PC-9 (cell line): ENCODE data around the gene FHIP1A. TPM values are rescaled to one million over a fixed set of nuclear protein-coding genes. Genes with fewer than 3 reads are reported as not detected.

Source experiments
- BruUV-seq: library from RNA; stranded (reverse); fragments of 400-500 nt; replicated peaks from 2 replicates; lab custom pipeline; 2021; lab: Mats Ljungman, UMichigan
- CTCF ChIA-PET: fragments of 300-600 bp; sonication (Branson Sonifier 250); formaldehyde crosslinking; loops from one replicate; lab custom pipeline; 2022; ENCODE audit warnings: antibody characterized with exemption; lab: Charles Lee
- POLR2A ChIA-PET: fragments of 300-600 bp; sonication (Branson Sonifier 250); formaldehyde crosslinking; loops from one replicate; lab custom pipeline; 2022; ENCODE audit warnings: antibody characterized with exemption; ENCODE audit not compliant: unreplicated experiment; lab: Charles Lee
- DNase-seq, 2 experiments: peaks; one replicate each; pipeline versions ENCODE4 v3.0.0 to v3.0.0-alpha.2; 2015 to 2022; ENCODE audit warnings: mixed read lengths in 1 of 2
- H2AFZ ChIP-seq: fragments of 200-600 bp; sonication (generic); 2 replicates; pipeline ENCODE4 v1.8.1; 2017; ENCODE audit warnings: antibody characterized with exemption
- H3F3A ChIP-seq: fragments of 200-600 bp; sonication (generic); 2 replicates; pipeline ENCODE4 v1.8.1; 2017; ENCODE audit warnings: antibody characterized with exemption, mild to moderate bottlenecking, low read depth; ENCODE audit not compliant: insufficient read depth
- H3K27ac ChIP-seq: fragments of 200-600 bp; sonication (generic); 2 replicates; pipeline ENCODE4 v1.6.1; 2016; ENCODE audit warnings: mixed run types
- H3K27me3 ChIP-seq: fragments of 200-600 bp; sonication (generic); 2 replicates; pipeline ENCODE4 v1.6.1; 2016; ENCODE audit warnings: low read depth, mixed run types; ENCODE audit not compliant: insufficient read depth
- H3K36me3 ChIP-seq: fragments of 200-600 bp; sonication (generic); 2 replicates; pipeline ENCODE4 v1.6.1; 2016; ENCODE audit warnings: low read depth, mixed run types
- H3K4me1 ChIP-seq: fragments of 200-600 bp; sonication (generic); replicated peaks from 2 replicates; pipeline ENCODE4 v1.6.1; 2016; ENCODE audit warnings: mixed run types; ENCODE audit not compliant: insufficient read depth
- H3K4me2 ChIP-seq: fragments of 200-600 bp; sonication (generic); 2 replicates; pipeline ENCODE4 v1.6.1; 2017; ENCODE audit warnings: mixed run types
- H3K4me3 ChIP-seq: fragments of 200-600 bp; sonication (generic); 2 replicates; pipeline ENCODE4 v1.6.1; 2016; ENCODE audit warnings: mixed run types
- H3K79me2 ChIP-seq: fragments of 200-600 bp; sonication (generic); 2 replicates; pipeline ENCODE4 v1.6.1; 2017; ENCODE audit warnings: low read depth, mixed run types
- H3K9me2 ChIP-seq: fragments of 200-600 bp; sonication (generic); 2 replicates; pipeline ENCODE4 v1.8.1; 2017; ENCODE audit warnings: mild to moderate bottlenecking; ENCODE audit not compliant: insufficient read depth
- H3K9me3 ChIP-seq: fragments of 200-600 bp; sonication (generic); 2 replicates; pipeline ENCODE4 v1.8.1; 2016; ENCODE audit warnings: low read depth; ENCODE audit not compliant: insufficient read depth
- H4K20me1 ChIP-seq: fragments of 200-600 bp; sonication (generic); 2 replicates; pipeline ENCODE4 v1.8.1; 2017; ENCODE audit not compliant: insufficient read depth
- EZH2 ChIP-seq: fragments of 200-600 bp; sonication (generic); IDR thresholded peaks from 2 replicates; pipeline ENCODE4 v1.8.0; 2017; ENCODE audit warnings: antibody characterized with exemption, low read depth
- intact Hi-C: fragments of 100-400 bp; cut with micrococcal nuclease; formaldehyde crosslinking; loops from one replicate; pipeline ENCODE4 v1.10.0; 2022; ENCODE audit not compliant: unreplicated experiment
- total RNA-seq: library from RNA; stranded (reverse); gene quantifications from 2 replicates; pipeline ENCODE4 v1.2.3, GENCODE V29; 2021
- TF ChIP-seq, protein P1 (sequence below): fragments of 200-600 bp; sonication (generic); conservative IDR thresholded peaks from 2 replicates; pipeline ENCODE4 v1.6.1; 2017; ENCODE audit warnings: mixed run types, antibody characterized with exemption, mild to moderate bottlenecking, moderate library complexity

FHIP1A gene
- total RNA-seq, 1 experiment from 2014 or later: 33.7 TPM

DNA sequence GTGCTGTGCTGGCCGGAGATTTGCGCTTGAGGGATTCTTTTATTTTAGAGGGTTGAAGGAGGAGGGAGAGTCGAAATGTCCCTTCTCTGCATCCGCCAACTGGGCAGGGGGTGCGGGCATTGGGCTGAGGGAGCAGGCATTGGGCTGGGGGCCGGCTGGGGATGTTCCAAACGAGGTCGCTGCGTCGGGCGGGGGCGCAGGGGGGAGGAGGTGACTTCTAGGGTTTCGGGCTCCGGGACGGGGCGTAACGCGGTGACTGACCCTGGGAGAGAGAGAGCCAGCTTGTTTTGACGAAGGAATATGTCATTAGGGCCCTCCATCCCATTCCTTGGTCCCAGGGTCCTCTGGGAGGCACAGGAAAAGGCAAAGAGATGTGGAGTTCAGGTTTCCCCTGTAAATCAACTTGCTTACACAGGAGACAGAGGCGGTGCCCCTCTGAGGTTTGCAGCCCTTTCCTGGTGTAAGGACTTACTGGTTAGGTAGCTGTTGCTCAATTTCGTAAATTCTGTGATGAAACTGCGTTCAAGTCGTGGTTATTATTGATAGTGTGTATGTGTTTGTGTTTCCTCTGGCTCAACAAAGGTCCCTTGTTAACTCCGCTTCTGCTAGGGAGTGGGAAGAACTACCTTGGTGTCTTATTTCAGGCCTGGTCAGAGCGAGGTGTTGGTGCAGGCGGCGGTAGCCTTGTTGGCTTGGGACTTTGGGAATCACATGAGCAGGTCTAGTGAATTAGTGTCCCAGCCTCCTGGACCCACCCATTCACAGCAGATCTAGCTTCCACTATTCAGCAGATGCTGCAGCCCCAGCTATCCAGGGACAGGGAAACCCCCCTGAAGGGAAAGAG is 716 bp downstream of the FHIP1A start:
- Histone ChIP-seq H3F3A (peaks cover 22% of the 10 kb centered on the region), H4K20me1 (no peaks in the 10 kb centered on the region), H3K4me2 (peak overlapping the region; percentile 79), H3K27me3 (no peaks in the 10 kb centered on the region), H3K36me3 (no peaks in the 10 kb centered on the region), H2AFZ (peak overlapping the region; percentile 86), H3K4me3 (peak overlapping the region; percentile 75), H3K9me2 (no peaks in the 10 kb centered on the region), H3K4me1 (peaks cover 25% of the 10 kb centered on the region), H3K79me2 (peaks cover 42% of the 10 kb centered on the region), H3K27ac (peak overlapping the region; percentile 88), H3K9me3 (no peaks in the 10 kb centered on the region)
- BruUV-seq: TSS peak; percentile 42
- TF ChIP-seq EZH2: no peak
- TF ChIP-seq, protein P1, sequence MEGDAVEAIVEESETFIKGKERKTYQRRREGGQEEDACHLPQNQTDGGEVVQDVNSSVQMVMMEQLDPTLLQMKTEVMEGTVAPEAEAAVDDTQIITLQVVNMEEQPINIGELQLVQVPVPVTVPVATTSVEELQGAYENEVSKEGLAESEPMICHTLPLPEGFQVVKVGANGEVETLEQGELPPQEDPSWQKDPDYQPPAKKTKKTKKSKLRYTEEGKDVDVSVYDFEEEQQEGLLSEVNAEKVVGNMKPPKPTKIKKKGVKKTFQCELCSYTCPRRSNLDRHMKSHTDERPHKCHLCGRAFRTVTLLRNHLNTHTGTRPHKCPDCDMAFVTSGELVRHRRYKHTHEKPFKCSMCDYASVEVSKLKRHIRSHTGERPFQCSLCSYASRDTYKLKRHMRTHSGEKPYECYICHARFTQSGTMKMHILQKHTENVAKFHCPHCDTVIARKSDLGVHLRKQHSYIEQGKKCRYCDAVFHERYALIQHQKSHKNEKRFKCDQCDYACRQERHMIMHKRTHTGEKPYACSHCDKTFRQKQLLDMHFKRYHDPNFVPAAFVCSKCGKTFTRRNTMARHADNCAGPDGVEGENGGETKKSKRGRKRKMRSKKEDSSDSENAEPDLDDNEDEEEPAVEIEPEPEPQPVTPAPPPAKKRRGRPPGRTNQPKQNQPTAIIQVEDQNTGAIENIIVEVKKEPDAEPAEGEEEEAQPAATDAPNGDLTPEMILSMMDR: no peak
- intact Hi-C loops: loop anchor here (1.0 to 2.0 kb wide), 3 partner anchors 49 to 195 kb away; partner anchors contain the start of gene SH3D19
- DNase-seq: peak; percentile 60 to 93
- CTCF ChIA-PET: no interaction called here
- POLR2A ChIA-PET: interaction anchor here (0.6 to 1.1 kb wide), 4 partner anchors 76 to 243 kb away, joined by 3 to 26 read pairs (median 4); no protein-coding TSS in a partner anchor

DNA sequence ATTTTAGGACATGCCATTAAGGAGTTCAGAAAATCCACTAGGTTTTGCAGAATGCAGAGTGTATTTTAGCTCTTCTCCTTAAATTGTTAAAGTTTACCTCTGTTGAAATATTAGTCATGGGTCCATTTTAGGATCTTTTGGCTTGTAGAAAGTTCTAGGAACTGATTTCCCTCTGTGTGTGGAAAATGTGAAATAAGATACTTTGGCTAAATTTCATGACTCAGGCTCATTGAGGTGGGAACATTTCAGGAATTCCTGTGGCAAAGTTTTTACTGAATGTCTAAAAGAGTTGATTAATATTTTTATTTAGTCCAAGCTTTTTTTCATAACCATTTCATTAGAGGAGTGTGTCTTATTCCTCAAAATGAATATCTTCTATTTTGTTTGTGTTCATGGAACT is 7.0 kb downstream of the FHIP1A start:
- Histone ChIP-seq H3K4me3 (no peak overlapping the region), H3K79me2 (peaks cover 76% of the 10 kb centered on the region), H3K27me3 (no peaks in the 10 kb centered on the region), H3K9me2 (no peaks in the 10 kb centered on the region), H3K4me2 (peak overlapping the region; percentile 53), H3K4me1 (peaks cover 52% of the 10 kb centered on the region), H3K36me3 (no peaks in the 10 kb centered on the region), H3F3A (peaks cover 22% of the 10 kb centered on the region), H4K20me1 (no peaks in the 10 kb centered on the region; the same call in 1 of the 2 replicates), H3K27ac (peak overlapping the region; percentile 71), H2AFZ (no peak overlapping the region), H3K9me3 (no peaks in the 10 kb centered on the region)
- intact Hi-C loops: loop anchor here (2.0 kb wide), 1 partner anchor 69 kb away; no protein-coding TSS in a partner anchor
- ChIA-PET POLR2A (interaction anchor here (0.5 to 0.7 kb wide), 4 partner anchors 69 to 913 kb away, joined by 3 to 31 read pairs (median 6); no protein-coding TSS in a partner anchor), CTCF (interaction anchor here (0.6 kb wide), 1 partner anchor 131 kb away, joined by 3 read pairs; no protein-coding TSS in a partner anchor)
- TF ChIP-seq EZH2: no peak
- TF ChIP-seq, protein P1: no peak
- peak in 1 of 2 experiments; percentile 70 for DNase-seq
- BruUV-seq: no TSS peak

DNA sequence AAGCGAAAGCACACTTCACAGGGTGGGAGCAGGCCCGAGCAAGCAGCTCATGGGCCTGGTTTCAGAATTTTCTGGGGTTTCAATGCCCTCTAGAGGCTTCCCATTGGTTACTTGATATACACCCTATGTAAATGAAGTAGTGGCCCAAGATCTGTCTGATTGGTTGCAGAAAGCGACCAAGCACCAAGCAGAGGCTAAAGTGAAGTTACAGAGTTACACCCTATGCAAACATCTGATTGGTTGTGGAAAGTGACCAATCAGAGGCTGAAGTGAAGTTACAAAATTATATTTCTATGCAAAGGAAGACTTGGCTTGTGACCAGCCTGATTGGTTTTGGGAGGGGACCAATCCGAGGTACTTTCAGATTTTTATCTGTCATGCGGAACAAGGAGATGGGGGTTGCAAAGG is 8.2 kb downstream of the FHIP1A start:
- Histone ChIP-seq H3K9me3 (no peaks in the 10 kb centered on the region), H3K36me3 (no peaks in the 10 kb centered on the region), H3K27me3 (no peaks in the 10 kb centered on the region), H3K4me3 (no peak overlapping the region), H3K27ac (peak overlapping the region; percentile 92), H3K4me1 (peaks cover 46% of the 10 kb centered on the region), H3K4me2 (no peak overlapping the region), H3F3A (peaks cover 22% of the 10 kb centered on the region), H3K79me2 (peaks cover 71% of the 10 kb centered on the region), H3K9me2 (no peaks in the 10 kb centered on the region), H2AFZ (no peak overlapping the region), H4K20me1 (no peaks in the 10 kb centered on the region; the same call in 1 of the 2 replicates)
- intact Hi-C loops: loop anchor here (2.0 kb wide), 1 partner anchor 68 kb away; no protein-coding TSS in a partner anchor
- POLR2A ChIA-PET: no interaction called here
- BruUV-seq: no TSS peak
- no peak for DNase-seq
- TF ChIP-seq, protein P1: no peak
- TF ChIP-seq EZH2: no peak
- CTCF ChIA-PET: no interaction called here
